Ramos (cell line): ENCODE data around the gene OR13C2.
"Not testable (repeated sequence)": the region's sequence is repeated elsewhere in the genome, so short reads cannot be mapped to it uniquely, and the experiment has no call there.

ENCODE experiments used
- in situ Hi-C: fragments of 300-500 bp; cut with MboI; formaldehyde crosslinking; loops from one replicate; pipeline ENCODE4 v1.14.3; 2022; ENCODE audit warnings: low sequenced_read_pairs; ENCODE audit not compliant: unreplicated experiment

Gene OR13C2, protein sequence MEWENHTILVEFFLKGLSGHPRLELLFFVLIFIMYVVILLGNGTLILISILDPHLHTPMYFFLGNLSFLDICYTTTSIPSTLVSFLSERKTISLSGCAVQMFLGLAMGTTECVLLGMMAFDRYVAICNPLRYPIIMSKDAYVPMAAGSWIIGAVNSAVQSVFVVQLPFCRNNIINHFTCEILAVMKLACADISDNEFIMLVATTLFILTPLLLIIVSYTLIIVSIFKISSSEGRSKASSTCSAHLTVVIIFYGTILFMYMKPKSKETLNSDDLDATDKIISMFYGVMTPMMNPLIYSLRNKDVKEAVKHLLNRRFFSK

DNA sequence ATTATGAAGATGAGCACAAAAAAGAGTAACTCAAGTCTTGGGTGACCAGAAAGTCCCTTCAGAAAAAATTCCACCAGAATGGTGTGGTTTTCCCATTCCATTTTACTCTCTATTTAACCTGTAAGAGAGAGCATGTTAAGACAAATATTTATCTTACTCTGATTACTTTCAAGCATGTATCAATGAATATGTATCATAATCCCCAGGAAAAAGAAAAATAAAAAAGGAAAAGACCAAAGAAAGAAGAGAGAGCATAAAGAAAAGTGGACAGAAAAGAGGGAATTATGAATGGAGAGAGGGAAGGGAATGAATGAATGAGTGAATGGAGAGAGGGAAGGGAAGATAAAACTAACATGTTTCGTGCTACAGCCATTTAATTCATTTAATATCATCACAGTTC is at the start of gene OR13C2:
OR13C2 (minus strand) TSS at position 101 of the 400 bp plus-strand sequence; CDS start at position 101, 0 bp downstream.
- in situ Hi-C loops = not testable (repeated sequence)

DNA sequence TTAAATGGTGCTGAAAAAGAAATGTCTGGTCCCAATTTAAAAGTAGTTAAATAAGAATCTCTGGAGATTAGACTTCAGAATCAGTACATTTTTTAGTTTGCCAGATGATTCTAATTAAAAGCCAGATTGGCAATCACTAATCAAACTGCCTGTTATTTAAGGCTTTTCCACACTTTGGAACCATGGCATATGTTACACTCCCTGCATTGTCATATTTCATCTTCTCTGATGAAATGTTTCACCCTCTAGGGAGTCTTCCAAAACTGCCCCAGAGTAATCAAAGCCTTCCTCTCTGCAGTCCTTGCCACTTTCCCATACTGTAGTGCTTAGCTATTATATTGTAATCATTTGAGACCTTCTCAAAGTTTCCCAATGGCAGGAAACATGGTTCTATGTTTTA is 30.0 kb upstream of the OR13C2 start:
- in situ Hi-C loops = no loop called here

DNA sequence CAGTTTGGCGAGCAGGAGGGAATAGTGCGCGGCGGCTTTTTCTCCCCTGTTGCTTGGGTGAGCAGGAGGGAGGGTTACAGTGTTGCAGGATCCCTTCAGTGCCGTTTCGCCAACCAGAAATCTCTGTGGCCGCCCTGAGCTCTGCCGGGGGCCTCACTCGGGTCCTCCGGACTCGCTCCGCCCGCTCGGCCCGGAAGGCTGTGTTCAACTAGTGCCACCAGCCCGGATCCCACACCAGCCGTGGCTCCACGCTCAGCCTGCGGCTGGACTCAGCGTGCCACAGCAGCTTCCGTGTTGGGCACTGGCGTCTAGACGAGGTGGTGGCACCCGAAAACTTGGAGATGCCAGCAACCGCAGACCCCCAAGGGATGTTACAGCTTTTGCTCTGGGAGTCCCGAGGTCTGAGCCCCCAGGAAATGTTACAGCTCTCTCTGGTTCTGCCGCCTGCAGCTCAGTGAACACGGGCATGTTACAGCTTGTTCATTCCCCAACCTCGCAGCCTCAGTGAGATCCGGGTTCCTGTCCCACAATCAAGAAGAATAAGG is 28.6 kb upstream of the OR13C2 start:
- in situ Hi-C loops = no loop called here

DNA sequence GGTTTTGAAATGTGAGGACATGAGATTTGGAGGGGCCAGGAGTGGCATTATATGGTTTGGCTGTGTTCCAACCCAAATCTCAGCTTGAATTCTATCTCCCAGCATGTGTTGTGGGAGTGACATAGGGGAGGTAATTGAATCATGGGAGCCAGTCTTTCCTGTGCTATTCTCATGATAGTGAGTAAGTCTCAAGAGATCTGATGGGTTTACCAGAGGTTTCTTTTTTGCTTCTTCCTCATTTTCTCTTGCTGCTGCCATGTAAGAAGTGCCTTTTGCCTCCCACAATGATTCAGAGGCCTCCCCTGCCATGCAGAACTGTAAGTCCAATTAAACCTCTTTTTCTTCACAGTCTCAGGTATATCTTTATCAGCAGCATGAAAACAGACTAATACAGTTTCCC is 20.5 kb upstream of the OR13C2 start:
- in situ Hi-C loops = not testable (repeated sequence)

DNA sequence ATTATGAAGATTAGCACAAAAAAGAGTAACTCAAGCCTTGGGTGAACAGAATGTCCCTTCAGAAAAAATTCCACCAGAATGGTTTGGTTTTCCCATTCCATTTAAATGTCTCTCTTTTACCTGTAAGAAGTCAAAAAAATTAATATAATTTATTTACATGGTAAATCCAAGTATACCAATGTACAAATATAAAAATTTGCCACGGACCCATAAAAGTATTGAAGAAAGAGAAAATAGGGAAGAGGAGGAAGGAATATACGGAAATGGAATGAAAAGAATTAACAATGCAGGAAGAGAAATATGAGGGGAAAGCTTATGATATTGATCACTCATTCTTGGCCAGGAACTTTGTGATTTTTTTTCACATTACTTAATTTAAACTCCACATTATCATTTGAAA is 12.7 kb upstream of the OR13C2 start, which contains the start of gene OR13C9:
OR13C9 (minus strand) TSS at position 101 of the 400 bp plus-strand sequence; CDS start at position 101, 0 bp downstream.
- in situ Hi-C loops = no loop called here

DNA sequence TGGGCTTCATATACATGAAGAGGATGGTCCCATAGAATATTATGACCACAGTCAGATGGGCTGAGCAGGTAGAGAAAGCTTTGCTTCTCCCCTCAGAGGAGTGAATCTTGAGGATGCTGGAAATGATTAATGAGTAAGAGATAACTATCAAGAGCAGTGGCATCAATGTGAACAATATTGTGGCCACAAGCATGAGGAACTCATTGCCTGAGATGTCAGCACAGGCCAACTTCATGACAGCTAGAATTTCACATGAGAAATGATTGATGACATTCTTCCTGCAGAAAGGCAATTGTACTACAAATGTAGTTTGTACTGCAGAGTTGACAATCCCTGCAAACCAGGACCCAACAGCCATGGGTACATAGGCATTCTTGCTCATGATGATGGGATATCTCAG is 12.0 kb upstream of the OR13C2 start:
- in situ Hi-C loops = no loop called here

DNA sequence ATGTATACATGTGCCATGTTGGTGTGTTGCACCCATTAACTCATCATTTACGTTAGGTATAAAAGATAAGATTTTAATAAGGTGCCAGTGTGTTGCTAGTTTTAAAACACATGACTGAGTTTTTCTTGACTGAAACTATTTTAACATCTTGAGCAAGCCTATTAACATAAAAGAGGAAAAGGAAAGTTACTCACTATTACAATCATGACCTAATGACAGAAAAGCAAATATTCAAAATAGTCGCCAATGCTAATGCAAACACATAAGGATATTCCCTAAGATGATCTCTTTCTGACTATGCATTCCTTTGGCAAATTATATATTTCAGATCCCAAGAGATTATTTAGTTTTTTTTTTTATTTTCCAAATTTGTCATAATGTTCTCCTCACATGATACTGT is 5.8 kb upstream of the OR13C2 start:
- in situ Hi-C loops = no loop called here

DNA sequence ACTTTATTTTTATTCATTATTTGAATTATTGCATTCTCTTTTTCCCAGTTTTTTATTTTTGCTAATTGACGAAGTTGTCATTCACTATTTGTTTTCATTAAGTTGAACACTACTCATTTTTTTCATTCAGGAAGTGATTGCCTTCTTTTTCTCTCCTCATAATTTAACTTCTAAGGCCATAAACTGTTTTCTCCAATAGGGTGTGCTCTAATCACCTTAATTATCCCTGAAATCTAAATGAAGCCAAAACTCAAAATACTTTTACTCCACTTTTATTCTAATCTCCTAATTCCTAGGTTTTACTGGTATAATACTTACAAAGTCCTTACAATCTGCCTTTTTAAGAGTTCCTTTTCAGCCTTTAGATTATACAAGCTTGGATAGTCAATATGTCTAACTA is 2.9 kb upstream of the OR13C2 start:
- in situ Hi-C loops = no loop called here

DNA sequence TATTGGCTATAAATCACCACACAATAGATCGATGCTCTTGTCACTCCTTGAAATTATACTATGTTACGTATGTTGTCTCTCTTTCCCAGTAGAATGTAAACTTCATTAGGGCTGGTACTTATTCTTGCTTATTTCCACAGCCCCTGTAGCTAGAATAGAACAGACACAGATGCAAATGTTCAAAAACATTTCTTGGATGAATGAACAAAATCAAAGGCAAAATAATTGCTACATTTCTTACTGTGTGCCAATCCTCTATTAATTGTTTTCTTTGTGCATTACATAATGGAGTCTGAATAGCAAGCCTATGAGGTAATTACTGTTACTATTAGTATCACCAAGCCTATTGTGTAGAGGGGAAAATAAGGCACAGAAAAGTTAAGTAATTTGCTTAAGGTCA is 725 bp upstream of the OR13C2 start:
- in situ Hi-C loops = no loop called here

DNA sequence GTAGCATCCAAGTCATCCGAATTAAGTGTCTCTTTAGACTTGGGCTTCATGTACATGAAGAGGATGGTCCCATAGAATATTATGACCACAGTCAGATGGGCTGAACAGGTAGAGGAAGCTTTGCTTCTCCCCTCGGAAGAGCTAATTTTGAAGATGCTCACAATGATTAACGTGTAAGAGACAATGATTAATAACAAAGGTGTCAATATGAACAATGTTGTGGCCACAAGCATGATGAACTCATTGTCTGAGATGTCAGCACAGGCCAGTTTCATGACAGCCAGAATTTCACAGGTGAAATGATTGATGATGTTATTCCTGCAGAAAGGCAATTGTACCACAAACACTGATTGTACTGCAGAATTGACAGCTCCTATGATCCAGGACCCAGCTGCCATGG is 626 bp downstream of the OR13C2 start:
- in situ Hi-C loops = no loop called here

DNA sequence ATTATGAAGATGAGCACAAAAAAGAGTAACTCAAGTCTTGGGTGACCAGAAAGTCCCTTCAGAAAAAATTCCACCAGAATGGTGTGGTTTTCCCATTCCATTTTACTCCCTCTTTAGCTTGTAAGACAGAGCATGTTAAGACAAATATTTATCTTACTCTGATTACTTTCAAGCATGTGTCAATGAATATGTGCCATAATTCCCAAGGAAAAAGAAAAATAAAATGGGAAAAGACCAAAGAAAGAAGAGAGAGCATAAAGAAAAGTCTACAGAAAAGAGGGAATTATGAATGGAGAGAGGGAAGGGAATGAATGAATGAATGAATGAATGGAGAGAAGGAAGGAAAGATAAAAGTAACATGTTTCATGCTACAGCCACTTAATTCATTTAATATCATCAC is 6.1 kb downstream of the OR13C2 start, which contains the start of gene OR13C5:
OR13C5 (minus strand) TSS at position 101 of the 400 bp plus-strand sequence; CDS start at position 101, 0 bp downstream.
- in situ Hi-C loops = not testable (repeated sequence)

DNA sequence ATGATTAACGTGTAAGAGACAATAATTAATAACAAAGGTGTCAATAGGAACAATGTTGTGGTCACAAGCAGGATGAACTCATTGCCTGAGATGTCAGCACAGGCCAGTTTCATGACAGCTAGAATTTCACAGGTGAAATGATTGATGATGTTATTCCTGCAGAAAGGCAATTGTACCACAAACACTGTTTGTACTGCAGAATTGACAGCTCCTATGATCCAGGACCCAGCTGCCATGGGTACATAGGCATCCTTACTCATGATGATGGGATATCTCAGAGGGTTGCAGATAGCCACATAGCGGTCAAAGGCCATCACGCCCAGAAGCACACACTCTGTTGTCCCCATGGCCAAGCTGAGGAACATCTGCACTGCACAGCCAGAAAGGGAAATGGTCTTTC is 6.7 kb downstream of the OR13C2 start:
- in situ Hi-C loops = not testable (repeated sequence)

DNA sequence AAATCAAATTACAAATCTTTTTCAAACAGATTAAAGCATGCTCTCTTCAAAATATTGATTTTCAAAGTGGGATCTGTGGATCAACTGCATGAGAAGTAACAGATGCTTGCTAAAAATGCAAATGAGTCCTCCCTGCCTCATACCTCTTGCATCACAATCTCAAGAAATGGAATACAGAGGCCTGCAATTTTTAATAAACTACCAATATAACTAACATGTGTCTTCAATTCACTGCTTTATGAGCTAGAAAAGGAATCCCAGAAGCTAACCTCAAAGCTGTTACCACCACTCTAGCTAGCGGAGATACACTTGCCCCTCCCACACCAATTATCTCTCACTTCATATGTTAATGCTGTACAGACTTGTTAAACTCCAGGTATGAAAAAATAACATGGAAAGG is 15.8 kb downstream of the OR13C2 start:
- in situ Hi-C loops = no loop called here

DNA sequence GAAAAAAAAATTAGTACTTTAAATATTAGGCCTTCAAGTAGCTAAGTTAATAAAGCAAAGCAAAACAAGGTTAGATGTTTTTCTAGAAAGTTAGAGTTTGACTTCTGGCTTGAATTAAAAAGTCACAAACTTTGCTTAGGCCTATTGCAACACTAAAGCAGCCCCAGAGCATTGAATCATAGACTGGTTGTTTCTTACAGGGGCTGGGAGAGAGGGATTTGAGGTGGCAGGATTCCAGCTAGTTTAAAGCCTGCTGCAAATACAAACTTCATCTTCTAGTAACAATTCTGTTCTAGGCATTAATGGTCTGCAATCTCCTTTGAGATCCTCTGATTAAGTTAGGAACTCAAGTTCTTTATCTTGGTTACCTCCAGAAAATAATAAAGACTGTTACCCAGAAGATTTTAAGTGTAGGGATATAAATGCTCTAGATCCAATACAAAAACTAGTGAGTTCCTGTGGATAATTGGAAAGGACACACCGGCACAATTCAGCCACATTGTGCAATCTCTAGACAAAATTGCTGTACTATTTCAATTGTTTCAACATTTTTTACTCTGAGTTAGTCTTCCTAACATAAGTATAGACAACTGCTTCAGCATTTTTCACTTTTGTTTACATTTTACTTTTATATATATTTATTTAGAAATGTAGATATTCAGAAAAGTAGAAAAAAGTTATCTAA is 18.8 kb downstream of the OR13C2 start:
- in situ Hi-C loops = no loop called here

DNA sequence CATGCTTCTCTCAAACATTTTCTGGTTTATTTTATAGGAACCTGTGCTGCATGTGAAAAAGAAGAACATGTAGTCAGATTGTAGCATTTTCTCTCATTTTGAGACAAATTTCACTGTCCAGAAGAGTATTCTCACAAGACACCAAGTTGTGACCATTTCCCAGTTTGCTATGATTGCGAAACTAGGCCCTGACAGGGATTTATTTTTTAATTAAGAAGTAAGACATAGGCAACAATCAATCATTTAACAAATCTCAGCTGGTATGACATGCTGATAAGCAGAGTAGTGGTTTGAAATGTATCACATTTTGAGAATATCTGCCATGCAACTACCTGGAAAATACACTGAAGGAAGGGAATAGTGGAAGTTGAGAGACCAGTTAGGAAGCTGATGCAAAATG is 24.9 kb downstream of the OR13C2 start:
- in situ Hi-C loops = no loop called here

DNA sequence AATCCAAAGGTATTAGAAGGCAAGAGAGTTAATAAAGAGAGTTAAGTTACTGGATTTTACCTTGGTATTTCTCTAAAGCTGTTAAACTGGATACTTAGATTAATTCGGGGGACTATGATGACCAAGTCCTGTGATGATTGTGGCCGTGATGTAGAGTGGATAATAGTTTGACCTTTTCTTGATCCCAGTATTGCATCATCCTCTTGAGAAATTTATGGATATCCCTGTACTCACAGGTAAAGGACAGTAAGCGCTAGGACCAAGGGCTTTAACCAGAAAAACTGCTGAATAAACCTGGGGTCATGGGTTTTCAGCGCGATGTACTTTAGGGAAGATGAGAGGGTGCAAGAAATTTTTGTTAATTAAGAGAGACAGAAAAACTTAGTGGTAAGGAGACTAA is 28.2 kb downstream of the OR13C2 start:
- in situ Hi-C loops = no loop called here

DNA sequence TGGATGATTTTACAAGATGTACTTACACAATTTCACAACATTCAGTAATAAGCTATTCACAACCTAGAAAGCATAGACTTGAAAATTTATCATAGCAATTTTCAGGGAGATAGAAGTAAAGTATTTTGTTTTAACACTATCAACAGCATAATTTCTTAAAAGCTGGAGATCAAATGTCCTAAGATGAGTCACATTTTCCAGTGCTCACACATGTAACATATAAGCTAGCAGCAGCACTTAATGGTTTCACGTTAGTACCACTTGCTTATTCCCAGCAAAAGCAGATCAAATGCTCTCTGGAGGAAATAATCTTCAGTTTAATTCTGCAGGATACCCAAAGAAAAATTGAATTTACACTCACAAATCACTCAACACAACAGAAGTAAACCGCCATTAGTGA is 30.0 kb downstream of the OR13C2 start:
- in situ Hi-C loops = no loop called here

DNA sequence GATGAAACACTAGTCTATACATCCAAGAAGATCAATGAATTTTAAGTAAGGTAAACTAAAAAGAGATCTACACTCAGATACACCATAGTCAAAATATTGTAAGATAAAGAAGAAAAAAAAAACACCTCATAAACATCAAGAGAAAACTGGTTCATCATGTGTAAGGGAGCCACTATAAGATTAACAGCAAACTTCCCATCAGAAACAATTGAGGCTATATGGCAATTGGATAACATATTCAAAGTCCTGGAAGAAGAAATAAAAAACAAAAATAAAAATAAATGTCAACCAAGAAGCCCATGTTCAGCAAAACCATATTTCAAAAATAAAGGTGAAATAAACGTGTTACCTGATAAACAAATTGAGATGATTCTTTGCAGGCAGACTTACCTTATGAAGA is 32.8 kb downstream of the OR13C2 start:
- in situ Hi-C loops = no loop called here

DNA sequence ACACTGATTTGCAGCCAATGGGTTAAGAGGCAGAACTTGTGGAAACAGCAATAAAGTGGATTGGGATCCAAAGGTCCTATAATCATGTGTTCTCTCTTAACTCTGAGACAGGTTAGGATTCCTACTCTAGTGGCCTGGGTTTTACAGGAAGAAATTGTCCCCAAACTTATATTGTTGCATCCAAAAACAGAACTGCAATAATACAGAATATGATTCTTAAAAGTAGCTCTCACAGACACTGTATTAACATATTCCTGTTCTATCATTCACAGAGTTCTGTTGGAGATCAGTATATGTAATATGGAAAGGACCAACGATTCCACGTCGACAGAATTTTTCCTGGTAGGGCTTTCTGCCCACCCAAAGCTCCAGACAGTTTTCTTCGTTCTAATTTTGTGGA is 36.6 kb downstream of the OR13C2 start, which contains the start of gene OR13C8:
OR13C8 (plus strand) TSS at position 301 of the 400 bp plus-strand sequence; CDS start at position 301, 0 bp downstream.
- in situ Hi-C loops = no loop called here

DNA sequence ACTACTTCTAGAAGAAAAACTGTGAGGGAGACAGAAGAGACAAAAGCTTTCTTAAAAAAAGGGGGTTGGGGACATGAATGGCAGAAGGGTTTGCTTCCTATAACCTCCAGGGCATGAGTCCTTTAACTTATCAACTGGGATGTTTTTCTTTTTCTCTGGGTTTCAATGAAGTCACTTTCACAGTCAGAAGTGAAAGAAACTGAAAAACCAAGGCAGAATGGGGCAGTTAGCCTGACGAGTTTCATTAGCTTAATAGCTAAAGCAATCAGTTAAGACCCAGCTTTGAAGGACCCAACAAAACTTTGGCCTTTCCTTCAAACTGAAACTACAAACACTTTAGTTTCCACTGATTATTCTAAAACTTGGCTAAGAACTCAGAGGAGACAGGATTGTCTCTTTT is 41.1 kb downstream of the OR13C2 start:
- in situ Hi-C loops = no loop called here
